ENCODE measurements around the gene ARGLU1. TPM values are rescaled to one million over a fixed set of nuclear protein-coding genes. Genes with fewer than 3 reads are reported as not detected.

The ARGLU1 gene
- total and polyA plus RNA-seq, 12 donors = 19.1 to 130 (median 58.3) TPM

DNA sequence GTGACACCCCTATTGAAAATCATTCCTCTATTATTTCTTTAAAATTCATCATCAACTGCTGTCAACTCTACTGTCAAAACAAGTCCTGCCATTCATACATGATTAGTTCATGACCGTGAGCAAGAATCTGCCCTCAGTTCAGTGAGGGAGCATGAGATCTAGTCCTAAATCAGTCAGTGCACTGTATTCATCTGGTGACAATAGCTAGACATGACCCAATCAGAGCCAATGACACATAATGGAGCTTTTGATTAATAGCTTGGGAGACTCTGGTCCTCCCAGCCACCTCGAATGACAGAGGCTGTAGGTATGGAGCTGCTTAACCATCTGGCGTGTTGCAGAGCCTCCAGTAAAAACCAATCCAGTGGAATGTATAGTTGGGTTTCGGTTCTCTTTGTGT lies 46.9 kb upstream of the ARGLU1 start:
- 87 to 95% (median 91%) methylated on average over 4 of the region's 4 CpGs for WGBS, 4 donors
- Histone ChIP-seq H3K27me3 (no peaks in the 10 kb centered on the region), H3K4me3 (no peak overlapping the region), H3K27ac (no peak overlapping the region), H3K9me3 (replicated peaks in 1 of 3) (no peaks in the 10 kb centered on the region), H3K36me3 (replicated peaks in 1 of 2) (no peaks in the 10 kb centered on the region), H3K4me1 (replicated peaks in 1 of 2) (peaks cover 3 to 4% of the 10 kb centered on the region in 2 donors)
- intact Hi-C loops (cut with DNase I) = loop anchor here (5.0 to 10.0 kb wide), 2 partner anchors 78 to 80 kb away; partner anchors contain the start of gene EFNB2 (in 2 of the 2)
- no peak for TF ChIP-seq POLR2A (IDR thresholded peaks at IDR 0.05)
- TF ChIP-seq, protein P1, sequence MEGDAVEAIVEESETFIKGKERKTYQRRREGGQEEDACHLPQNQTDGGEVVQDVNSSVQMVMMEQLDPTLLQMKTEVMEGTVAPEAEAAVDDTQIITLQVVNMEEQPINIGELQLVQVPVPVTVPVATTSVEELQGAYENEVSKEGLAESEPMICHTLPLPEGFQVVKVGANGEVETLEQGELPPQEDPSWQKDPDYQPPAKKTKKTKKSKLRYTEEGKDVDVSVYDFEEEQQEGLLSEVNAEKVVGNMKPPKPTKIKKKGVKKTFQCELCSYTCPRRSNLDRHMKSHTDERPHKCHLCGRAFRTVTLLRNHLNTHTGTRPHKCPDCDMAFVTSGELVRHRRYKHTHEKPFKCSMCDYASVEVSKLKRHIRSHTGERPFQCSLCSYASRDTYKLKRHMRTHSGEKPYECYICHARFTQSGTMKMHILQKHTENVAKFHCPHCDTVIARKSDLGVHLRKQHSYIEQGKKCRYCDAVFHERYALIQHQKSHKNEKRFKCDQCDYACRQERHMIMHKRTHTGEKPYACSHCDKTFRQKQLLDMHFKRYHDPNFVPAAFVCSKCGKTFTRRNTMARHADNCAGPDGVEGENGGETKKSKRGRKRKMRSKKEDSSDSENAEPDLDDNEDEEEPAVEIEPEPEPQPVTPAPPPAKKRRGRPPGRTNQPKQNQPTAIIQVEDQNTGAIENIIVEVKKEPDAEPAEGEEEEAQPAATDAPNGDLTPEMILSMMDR (IDR thresholded peaks at IDR 0.05) = no peak
- DNase-seq = no peak

- intact Hi-C loops (cut with DNase I) = loop anchor here in 1 of 2 donors (10.0 kb wide), 1 partner anchor 78 kb away; the partner anchor contains the start of gene EFNB2
- no peaks in the 10 kb centered on the region for H3K36me3 ChIP-seq (replicated peaks in 1 of 2)
- WGBS, 4 donors = 0 to 6% (median 0%) methylated on average over 1 of the region's 1 CpG
- peaks cover 0 to 3% of the 10 kb centered on the region in 2 donors for H3K4me1 ChIP-seq (replicated peaks in 1 of 2)
- H3K4me3 ChIP-seq = no peak overlapping the region
- H3K9me3 ChIP-seq (replicated peaks in 1 of 3) = no peaks in the 10 kb centered on the region
- H3K27ac ChIP-seq = no peak overlapping the region
- peak; percentile 73 to 97 (median 92) for DNase-seq
- TF ChIP-seq, protein P1 (IDR thresholded peaks at IDR 0.05) = no peak
- no peak for TF ChIP-seq POLR2A (IDR thresholded peaks at IDR 0.05)
- H3K27me3 ChIP-seq = no peaks in the 10 kb centered on the region
Measured at GRCh38 chr13:106612688-106613087, 44.8 kb upstream of the ARGLU1 start.

- Histone ChIP-seq H3K4me1 (replicated peaks in 1 of 2) (peaks cover 0 to 3% of the 10 kb centered on the region in 2 donors), H3K27ac (no peak overlapping the region), H3K9me3 (replicated peaks in 1 of 3) (no peaks in the 10 kb centered on the region), H3K27me3 (no peaks in the 10 kb centered on the region), H3K4me3 (no peak overlapping the region), H3K36me3 (replicated peaks in 1 of 2) (no peaks in the 10 kb centered on the region)
- 0 to 75% (median 58%) methylated on average over 1 of the region's 1 CpG for WGBS, 4 donors
- intact Hi-C loops (cut with DNase I) = loop anchor here in 1 of 2 donors (10.0 kb wide), 1 partner anchor 76 kb away; the partner anchor contains the start of gene EFNB2
- no peak for DNase-seq
- TF ChIP-seq, protein P1 (IDR thresholded peaks at IDR 0.05) = no peak
- TF ChIP-seq POLR2A (IDR thresholded peaks at IDR 0.05) = no peak
Measured at GRCh38 chr13:106610486-106610885, 42.5 kb upstream of the ARGLU1 start.

GRCh38 chr13:106609116-106609515 lies 41.2 kb upstream of the ARGLU1 start:
- TF ChIP-seq, protein P1 (IDR thresholded peaks at IDR 0.05) = no peak
- TF ChIP-seq POLR2A (IDR thresholded peaks at IDR 0.05) = no peak
- WGBS, 4 donors = 74% methylated on average over 5 of the region's 5 CpGs
- H3K27ac ChIP-seq = no peak overlapping the region
- no peaks in the 10 kb centered on the region for H3K9me3 ChIP-seq (replicated peaks in 1 of 3)
- DNase-seq = no peak
- H3K36me3 ChIP-seq (replicated peaks in 1 of 2) = no peaks in the 10 kb centered on the region
- peaks cover 0 to 3% of the 10 kb centered on the region in 2 donors for H3K4me1 ChIP-seq (replicated peaks in 1 of 2)
- intact Hi-C loops (cut with DNase I) = no loop called here
- H3K4me3 ChIP-seq = no peak overlapping the region
- no peaks in the 10 kb centered on the region for H3K27me3 ChIP-seq

All from adrenal gland (tissue), 12 donors.